D721Med (cell line): ENCODE data around the gene MSI2.

Experiments
- DNase-seq: peaks from one replicate; pipeline ENCODE4 v3.0.0; 2011; ENCODE audit warnings: low spot score; ENCODE audit not compliant: insufficient read length
- FAIRE-seq: peaks from 2 replicates; lab custom pipeline; 2011; peaks lifted over from hg19 to GRCh38; lab: Jason Lieb, UNC
- TF ChIP-seq, protein P1 (sequence below): IDR thresholded peaks from 2 replicates; pipeline ENCODE4 v1.5.1; 2012; ENCODE audit warnings: mild to moderate bottlenecking, control low read depth; ENCODE audit not compliant: insufficient read depth; ENCODE audit errors: missing control alignments

Gene MSI2

DNA sequence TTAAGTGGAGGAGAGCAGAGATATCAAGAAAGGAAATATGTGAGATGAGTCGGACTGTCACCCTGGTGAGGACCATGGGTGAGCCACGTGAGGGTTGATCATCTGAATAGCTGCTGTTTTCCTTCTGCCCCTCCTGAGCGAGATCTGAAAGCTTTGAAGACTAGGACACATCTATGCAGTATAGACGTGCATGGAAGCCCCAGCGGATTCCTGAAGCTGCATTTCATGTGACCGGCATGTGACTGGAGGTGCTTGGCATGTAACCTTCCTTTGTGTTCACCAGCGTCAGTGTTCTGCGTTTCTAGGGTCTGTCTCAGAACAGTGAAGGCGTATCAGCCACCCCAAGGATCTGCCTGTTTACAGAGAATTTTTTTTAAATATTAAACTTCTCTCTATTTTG lies 75.1 kb downstream of the MSI2 start:
- no peak for FAIRE-seq
- DNase-seq = no peak
- TF ChIP-seq, protein P1, sequence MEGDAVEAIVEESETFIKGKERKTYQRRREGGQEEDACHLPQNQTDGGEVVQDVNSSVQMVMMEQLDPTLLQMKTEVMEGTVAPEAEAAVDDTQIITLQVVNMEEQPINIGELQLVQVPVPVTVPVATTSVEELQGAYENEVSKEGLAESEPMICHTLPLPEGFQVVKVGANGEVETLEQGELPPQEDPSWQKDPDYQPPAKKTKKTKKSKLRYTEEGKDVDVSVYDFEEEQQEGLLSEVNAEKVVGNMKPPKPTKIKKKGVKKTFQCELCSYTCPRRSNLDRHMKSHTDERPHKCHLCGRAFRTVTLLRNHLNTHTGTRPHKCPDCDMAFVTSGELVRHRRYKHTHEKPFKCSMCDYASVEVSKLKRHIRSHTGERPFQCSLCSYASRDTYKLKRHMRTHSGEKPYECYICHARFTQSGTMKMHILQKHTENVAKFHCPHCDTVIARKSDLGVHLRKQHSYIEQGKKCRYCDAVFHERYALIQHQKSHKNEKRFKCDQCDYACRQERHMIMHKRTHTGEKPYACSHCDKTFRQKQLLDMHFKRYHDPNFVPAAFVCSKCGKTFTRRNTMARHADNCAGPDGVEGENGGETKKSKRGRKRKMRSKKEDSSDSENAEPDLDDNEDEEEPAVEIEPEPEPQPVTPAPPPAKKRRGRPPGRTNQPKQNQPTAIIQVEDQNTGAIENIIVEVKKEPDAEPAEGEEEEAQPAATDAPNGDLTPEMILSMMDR = no peak

DNA sequence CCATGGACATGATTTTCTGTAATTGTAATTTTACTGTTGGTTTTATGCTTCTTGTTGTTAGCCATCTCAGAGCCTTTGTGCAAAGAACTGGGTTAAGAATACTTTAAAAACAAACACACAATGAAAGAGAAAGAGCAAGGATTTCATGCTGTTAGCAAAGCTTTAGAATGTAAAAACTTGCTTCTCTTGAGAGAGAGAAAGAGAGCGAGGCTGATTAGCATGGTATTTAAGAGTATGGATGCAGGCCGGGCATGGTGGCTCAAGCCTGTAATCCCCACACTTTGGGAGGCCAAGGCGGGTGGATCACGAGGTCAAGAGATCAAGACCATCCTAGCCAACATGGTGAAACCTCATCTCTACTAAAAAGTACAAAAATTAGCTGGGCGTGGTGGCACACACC lies 76.2 kb downstream of the MSI2 start:
- no peak for FAIRE-seq
- TF ChIP-seq, protein P1 = no peak
- no peak for DNase-seq

DNA sequence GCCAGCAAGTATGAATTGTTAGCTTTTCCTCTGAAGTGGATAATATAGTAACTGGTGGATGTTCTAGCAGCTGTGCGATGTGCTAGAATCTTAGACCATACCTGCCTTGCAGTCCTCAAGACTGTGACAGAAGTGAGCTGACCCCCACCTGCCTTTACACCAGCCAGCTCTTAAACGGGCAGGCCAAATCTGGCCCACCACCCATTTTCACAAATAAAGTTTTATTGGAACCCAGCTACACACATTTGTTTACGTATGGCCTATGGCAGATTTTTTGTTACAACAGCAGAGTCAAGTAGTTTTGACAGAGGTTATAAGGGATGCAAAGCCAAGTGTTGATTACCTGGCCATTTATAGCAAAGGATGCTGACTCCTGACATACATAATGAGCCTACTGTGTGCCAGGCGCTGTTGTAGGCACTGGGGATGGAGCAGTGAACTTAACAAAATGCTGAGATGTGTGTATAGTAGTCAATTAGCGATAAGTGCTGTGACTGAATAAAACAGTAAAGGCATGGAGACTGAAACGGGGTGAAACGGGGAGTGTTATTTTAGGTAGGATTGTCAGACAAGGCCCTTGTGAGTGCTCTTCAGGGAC lies 79.0 kb downstream of the MSI2 start:
- TF ChIP-seq, protein P1 = no peak
- no peak for FAIRE-seq
- no peak for DNase-seq

DNA sequence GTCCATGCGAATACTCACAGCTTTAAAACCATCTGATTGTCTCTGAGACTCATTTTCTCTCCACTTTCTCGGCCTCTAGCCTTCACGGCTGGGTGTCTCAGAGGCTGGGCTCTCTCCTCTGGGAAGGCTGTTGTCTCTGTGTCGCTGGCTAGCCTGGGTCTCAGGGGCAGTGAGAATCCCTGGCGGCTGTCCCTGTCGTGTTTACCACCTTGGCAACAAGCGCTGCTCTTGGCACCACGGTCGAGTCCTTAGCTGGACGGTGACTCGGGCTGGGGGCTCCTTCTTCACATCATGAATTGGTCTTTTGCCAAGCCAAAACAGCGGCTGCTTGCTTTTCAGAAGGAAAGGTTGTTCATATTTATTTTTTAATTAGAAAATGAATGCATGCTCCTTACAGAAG lies 81.1 kb downstream of the MSI2 start:
- TF ChIP-seq, protein P1 = no peak
- no peak for FAIRE-seq
- no peak for DNase-seq

DNA sequence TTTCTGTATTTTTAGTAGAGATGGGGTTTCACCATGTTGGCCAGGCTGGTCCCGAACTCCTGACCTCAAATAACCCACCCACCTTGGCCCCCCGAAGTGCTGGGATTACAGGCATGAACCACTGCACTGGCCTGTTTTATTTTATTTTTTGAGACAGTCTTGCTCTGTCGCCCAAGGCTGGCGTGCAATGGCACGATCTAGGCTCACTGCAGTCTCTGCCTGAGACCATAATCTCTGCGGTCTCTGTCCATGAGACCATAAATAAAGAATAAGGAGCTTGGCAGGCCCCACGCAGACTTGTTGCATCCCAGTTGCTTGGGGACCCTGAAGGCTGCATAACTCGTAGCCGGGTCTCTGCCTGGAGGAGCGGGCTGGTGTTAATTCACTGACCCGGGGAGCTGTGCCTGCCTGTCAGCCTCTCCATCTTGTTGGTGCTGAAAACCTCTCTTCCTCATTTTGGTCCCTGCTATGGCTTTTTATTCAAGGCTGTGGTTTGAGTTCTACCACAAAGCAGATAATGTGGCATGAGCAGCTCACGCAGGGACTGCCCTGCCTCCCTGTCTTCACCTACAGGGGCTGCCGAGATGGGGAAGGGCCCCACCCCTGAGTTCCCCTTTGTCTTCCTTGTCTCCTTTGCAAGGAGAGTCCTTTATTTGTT lies 82.1 kb downstream of the MSI2 start:
- no peak for DNase-seq
- TF ChIP-seq, protein P1 = no peak
- FAIRE-seq = no peak

DNA sequence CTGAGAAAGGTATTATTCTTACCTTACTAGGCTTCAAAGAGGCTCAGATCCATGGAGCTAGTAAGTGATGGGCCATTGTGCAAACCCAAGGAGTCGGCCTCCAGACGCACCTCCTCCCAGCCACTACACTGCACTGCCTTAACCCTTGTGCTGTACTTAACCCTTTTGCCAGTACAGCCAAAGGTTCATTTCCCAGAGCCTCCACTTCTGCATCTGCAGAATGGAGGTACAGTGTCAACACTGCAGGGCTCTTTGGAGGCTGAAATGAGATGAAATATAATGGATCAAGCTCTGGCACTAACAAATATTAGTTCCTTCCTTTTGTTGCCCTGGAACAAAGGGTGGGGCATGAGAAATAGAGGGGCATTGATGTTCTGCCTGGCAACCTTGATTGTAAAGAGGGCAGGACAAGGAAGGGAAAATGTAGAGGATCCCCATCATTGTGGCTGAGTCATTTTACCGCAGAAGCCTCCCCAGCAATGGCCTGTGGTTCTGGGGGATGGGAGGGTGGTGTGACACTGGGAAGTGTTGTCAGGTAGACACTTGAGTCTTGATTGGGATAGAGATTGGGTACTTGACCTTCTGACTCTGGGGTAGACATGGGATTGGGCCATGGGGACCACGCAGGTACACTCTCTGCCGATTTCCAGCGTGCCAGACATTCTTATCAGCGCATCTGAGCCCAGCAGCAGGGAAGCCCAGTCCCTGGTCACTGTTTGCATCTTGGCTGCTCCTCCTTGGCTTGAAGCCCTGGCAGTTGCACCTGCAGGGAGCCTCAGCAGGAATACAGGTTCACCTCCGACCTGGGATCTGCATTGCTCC lies 84.0 kb downstream of the MSI2 start:
- DNase-seq = no peak
- TF ChIP-seq, protein P1 = no peak
- no peak for FAIRE-seq
